ENCODE measurements around the gene AGBL1.

GRCh38 chr15:86493884-86494283 lies 414.2 kb downstream of the AGBL1 start:
- TF ChIP-seq REST (IDR thresholded peaks at IDR 0.05; ENCODE audit: insufficient read depth in 1 of 2, low read depth in 2 of 2, low read length in 2 of 2) = no peak
- TF ChIP-seq SIN3A (IDR thresholded peaks at IDR 0.05; ENCODE audit: borderline replicate concordance, insufficient read depth, low read length) = no peak

Measured in PFSK-1 (cell line).